HG03469 (cell line): Measurements from ENCODE around the gene RRAD.

Experiments used
- ATAC-seq: cut with Tn5 transposase; IDR thresholded peaks from one replicate; pipeline ENCODE4 v1.9.1; 2021; ENCODE audit warnings: mild to moderate bottlenecking, moderate library complexity, moderate number of reproducible peaks; ENCODE audit not compliant: unreplicated experiment

The RRAD gene

GRCh38 chr16:66886914-66887313 is 38.4 kb downstream of the RRAD start:
- ATAC-seq, result no peak

GRCh38 chr16:66886321-66886720 is 39.0 kb downstream of the RRAD start:
- ATAC-seq, result no peak

DNA sequence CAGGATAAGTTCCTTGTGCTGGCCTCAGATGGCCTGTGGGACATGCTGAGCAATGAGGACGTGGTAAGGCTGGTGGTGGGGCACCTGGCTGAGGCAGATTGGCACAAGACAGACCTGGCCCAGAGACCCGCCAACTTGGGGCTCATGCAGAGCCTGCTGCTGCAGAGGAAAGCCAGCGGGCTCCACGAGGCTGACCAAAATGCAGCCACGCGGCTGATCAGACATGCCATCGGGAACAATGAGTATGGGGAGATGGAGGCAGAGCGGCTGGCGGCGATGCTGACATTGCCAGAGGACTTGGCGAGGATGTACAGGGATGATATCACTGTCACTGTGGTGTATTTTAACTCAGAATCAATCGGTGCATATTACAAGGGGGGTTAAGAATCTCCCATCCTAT is 39.8 kb downstream of the RRAD start:
- no peak for ATAC-seq

GRCh38 chr16:66882702-66883101 is 42.6 kb downstream of the RRAD start:
- no peak for ATAC-seq

- no peak for ATAC-seq
Measured at GRCh38 chr16:66881964-66882508, 43.3 kb downstream of the RRAD start.

GRCh38 chr16:66881560-66881959 is 43.8 kb downstream of the RRAD start:
- ATAC-seq, result no peak

DNA sequence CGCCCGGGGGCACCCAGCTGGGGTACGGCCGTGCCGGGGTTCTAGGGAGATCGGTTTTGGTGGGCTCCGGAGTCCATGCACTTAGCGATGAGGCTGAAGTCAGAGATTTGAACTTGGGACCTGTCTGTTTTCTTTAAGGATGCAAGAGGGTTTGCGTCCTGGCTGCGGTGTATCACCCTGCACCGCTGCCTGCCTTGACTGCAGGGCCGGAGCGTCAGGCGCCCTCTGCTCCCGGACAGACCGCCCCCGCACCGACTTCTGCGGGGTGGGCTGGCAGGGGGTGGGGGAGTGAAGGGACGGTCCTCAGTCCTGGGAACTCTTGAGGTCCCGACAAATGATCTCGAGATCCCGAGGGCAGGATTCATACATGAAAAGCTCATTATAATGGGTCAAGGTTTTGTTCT is 44.3 kb downstream of the RRAD start:
- peak; percentile 7 for ATAC-seq

- ATAC-seq, result peak; percentile 85
Measured at GRCh38 chr16:66880288-66881013, 44.9 kb downstream of the RRAD start, which contains the start of gene PDP2. Gene PDP2, plus strand, starts transcription at chr16:66880515. Its CDS starts 3,770 bp downstream, at chr16:66884285.

GRCh38 chr16:66878067-66878466 is 47.3 kb downstream of the RRAD start:
- no peak for ATAC-seq

DNA sequence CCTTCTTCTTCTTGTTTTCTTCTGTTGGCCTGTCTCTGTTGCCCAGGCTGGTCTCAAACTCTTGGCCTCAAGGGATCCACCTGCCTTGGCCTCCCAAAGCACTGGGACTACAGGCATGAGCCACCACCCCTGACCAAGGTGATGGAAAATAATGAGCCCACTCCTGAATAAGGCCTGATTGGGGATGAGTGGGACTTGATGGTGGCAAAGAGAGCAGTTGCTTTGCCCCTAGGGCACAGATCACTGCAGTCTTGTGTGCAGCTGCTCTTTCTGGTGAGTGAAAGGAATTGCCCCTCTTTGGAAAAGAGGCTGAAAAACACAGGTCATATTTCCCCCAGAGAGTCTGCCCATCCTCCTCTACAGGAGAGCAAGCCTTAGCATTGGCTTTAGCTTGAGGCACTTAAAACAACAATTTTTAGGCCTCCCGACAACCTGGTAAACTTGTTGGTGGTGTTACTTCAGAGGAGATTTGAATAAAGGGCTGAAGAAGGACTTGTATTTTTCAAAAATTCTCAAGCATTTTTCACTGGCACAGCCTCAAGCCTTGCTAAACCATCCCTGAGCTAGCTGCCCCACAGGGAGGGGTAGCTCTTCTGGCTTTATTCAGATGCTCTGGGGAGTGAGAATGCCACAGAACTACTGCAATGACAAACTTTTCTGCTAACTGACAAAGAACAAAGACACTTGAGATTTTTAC is 51.1 kb downstream of the RRAD start:
- no peak for ATAC-seq

DNA sequence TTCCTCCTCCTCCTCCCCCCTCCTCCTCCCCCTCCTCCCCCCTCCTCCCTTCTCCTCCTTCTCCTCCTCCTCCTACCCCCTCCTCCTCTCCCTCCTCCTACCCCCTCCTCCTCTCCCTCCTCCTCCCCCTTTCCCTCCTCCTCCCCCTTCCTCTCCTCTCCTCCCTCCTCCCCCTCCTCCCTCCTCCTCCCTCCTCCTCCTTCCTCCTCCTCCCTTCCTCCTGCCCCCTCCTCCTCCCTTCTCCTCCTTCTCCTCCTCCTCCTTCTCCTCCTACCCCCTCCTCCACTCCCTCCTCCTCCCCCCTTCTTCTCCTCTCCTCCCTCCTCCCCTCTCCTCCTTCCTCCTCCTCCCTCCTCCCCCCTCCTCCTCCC is 51.7 kb downstream of the RRAD start:
- ATAC-seq, result no peak

DNA sequence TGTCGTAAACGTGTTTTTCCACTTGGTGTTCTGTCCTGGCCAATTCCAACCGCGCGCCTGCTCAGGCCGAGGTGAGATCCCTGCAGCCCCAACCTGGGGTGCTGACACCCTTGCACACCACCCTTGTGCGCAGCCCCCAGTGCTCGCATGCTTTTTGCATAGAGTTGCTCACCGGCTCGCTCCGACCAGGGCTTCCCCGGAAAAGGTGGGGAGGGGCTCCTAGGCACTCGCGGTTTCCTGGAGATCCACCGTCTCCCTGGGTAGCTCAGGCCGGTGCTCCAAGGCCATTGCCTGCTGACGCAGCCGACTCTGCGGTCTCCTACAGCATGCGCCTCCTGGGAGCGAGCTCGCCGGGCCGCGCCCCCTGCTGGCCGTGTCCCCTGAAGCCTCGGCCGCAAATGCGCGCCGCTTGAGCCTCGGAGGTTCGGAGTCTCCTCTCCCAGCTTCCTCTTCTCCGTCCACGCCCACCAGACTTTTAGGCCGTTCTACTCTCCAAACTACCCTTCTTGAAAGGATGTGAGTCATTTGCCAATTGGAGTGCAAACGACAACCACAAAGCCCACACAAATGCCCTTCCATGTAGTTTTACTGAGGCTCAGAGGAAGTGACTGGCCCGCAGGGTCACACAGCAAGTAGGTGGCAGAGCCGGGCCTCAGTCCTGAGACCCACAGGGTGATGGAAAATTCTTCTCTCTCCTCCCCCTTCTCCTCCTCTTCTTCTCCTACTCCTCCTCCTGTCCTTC is 52.2 kb downstream of the RRAD start:
- ATAC-seq, result peak; percentile 80

DNA sequence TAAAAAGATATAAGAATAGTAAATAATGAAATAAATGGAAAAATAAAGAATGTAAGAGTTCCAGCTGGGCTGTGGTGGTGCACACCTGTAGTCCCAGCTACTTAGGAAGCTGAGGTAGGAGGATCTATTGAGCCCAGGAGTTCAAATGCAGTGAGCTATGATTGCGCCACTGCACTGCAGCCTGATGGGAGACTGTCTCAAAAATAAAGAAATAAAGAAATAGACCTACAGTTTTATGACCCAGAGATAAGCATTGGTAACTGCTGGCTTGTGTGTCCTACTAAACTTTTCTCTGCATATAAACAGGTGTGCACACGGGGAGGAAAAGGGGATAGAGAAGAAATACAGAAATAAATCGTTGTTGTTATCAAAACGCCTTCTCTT is 52.8 kb downstream of the RRAD start:
- no peak for ATAC-seq

DNA sequence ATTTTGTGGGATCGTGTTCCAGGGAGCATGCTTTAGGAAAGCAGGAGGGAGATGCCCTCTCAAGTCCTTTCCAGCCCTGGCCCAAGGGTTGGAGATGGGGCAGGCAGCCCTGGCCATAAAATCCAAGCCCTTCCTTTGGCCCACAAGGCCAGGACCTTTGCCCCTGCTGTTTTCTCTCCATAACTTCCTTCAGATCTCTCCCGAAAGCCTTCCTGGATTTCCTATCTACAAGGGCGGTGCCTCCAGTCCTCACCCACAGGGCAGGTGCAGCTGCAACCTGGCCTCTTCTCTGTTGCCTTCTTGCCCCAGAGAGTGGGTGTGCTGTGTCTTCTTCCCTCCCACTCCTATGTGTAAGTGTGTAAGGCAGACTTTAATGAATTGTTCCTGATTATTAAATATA is 53.5 kb downstream of the RRAD start:
- no peak for ATAC-seq
